ENCODE results near the gene GJA4. TPM values are rescaled to one million over a fixed set of nuclear protein-coding genes. Genes with fewer than 3 reads are reported as not detected.
A peak's percentile ranks its signal among the peaks of the same experiment; 100 is the strongest.

Gene GJA4
- polyA plus RNA-seq, 1 donor, result 15.0 TPM

GRCh38 chr1:34829250-34829649 is 36.5 kb downstream of the GJA4 start:
- 100% methylated on average over 1 of the region's 3 CpGs for WGBS (ENCODE audit: insufficient coverage, low lambda C conversion rate)

GRCh38 chr1:34831721-34832246 is 39.0 kb downstream of the GJA4 start:
- WGBS (ENCODE audit: insufficient coverage, low lambda C conversion rate), result 80% methylated on average over 1 of the region's 6 CpGs

More at GRCh38 chr1:34829250-34829649, 36.5 kb downstream of the GJA4 start:
- no peak overlapping the region for H3K27ac ChIP-seq (ENCODE audit: low read length)
- no peaks in the 10 kb centered on the region for H3K36me3 ChIP-seq (ENCODE audit: control insufficient read depth, insufficient read depth, low read length)
- no peak for DNase-seq
- no peaks in the 10 kb centered on the region for H3K27me3 ChIP-seq (ENCODE audit: control insufficient read depth, insufficient read depth, low read length)
- no peaks in the 10 kb centered on the region for H3K9me3 ChIP-seq (ENCODE audit: control insufficient read depth, low read depth, low read length)
- no peak overlapping the region for H3K4me3 ChIP-seq (ENCODE audit: low read length)
- peaks cover 11% of the 10 kb centered on the region for H3K4me1 ChIP-seq (ENCODE audit: control insufficient read depth, insufficient read depth, low read length)

DNA sequence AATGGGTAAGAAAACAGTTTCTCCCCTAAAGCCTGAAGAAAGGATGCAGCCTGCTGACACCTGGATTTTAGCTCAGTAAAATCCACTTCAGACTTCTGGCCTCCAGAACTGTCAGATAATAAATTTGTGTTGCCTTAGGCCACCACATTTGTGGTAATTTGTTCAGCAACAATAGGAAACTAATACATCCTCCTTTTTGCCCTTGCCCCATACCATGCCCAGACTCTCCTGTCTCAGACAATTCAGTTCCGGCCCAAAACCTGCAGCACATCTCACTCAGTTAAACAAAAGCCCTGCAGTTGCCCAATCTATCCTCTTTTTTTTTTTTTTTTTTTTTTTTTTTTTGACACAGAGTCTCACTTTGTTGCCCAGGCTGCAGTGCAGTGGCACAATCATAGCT is 40.9 kb downstream of the GJA4 start:
- Histone ChIP-seq H3K4me1 (ENCODE audit: control insufficient read depth, insufficient read depth, low read length) (peaks cover 2% of the 10 kb centered on the region), H3K4me3 (ENCODE audit: low read length) (no peak overlapping the region), H3K27me3 (ENCODE audit: control insufficient read depth, insufficient read depth, low read length) (no peaks in the 10 kb centered on the region), H3K27ac (ENCODE audit: low read length) (no peak overlapping the region), H3K36me3 (ENCODE audit: control insufficient read depth, insufficient read depth, low read length) (no peaks in the 10 kb centered on the region), H3K9me3 (ENCODE audit: control insufficient read depth, low read depth, low read length) (no peaks in the 10 kb centered on the region)
- DNase-seq, result no peak
- WGBS (ENCODE audit: insufficient coverage, low lambda C conversion rate), result no CpG with 5 or more reads among the region's 1 CpG

More at GRCh38 chr1:34831721-34832246, 39.0 kb downstream of the GJA4 start:
- no peaks in the 10 kb centered on the region for H3K9me3 ChIP-seq (ENCODE audit: control insufficient read depth, low read depth, low read length)
- H3K27me3 ChIP-seq (ENCODE audit: control insufficient read depth, insufficient read depth, low read length), result no peaks in the 10 kb centered on the region
- no peak overlapping the region for H3K27ac ChIP-seq (ENCODE audit: low read length)
- H3K36me3 ChIP-seq (ENCODE audit: control insufficient read depth, insufficient read depth, low read length), result no peaks in the 10 kb centered on the region
- H3K4me1 ChIP-seq (ENCODE audit: control insufficient read depth, insufficient read depth, low read length), result peaks cover 2% of the 10 kb centered on the region
- no peak for DNase-seq
- H3K4me3 ChIP-seq (ENCODE audit: low read length), result no peak overlapping the region

- H3K27me3 ChIP-seq (ENCODE audit: control insufficient read depth, insufficient read depth, low read length), result no peaks in the 10 kb centered on the region
- WGBS (ENCODE audit: insufficient coverage, low lambda C conversion rate), result no CpG with 5 or more reads among the region's 14 CpGs
- H3K4me1 ChIP-seq (ENCODE audit: control insufficient read depth, insufficient read depth, low read length), result peaks cover 9% of the 10 kb centered on the region
- no peak for DNase-seq
- H3K36me3 ChIP-seq (ENCODE audit: control insufficient read depth, insufficient read depth, low read length), result no peaks in the 10 kb centered on the region
- H3K9me3 ChIP-seq (ENCODE audit: control insufficient read depth, low read depth, low read length), result no peaks in the 10 kb centered on the region
- H3K27ac ChIP-seq (ENCODE audit: low read length), result no peak overlapping the region
- no peak overlapping the region for H3K4me3 ChIP-seq (ENCODE audit: low read length)
These were observed 46.9 kb downstream of the GJA4 start for GRCh38 chr1:34839526-34840305.

DNA sequence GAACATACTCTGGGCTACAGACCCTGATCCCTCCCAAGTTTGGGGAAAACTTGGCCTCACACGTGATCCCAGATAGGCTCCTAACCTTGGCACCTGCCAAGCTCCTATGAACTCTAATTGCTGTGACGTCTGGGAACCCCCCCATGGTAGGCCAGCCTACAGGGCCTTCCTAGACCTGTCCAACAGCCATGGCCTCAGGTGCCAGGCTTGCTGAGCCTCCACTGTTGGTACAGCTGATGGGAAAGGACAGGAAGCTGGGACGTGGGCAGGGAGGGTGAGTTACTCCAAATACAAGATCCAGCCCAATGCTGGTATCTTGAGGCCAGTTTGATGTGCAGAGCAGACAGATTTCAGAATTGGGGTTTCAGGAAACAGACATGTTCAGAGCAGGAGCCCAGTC is 47.6 kb downstream of the GJA4 start:
- Histone ChIP-seq H3K4me1 (ENCODE audit: control insufficient read depth, insufficient read depth, low read length) (peaks cover 12% of the 10 kb centered on the region), H3K4me3 (ENCODE audit: low read length) (no peak overlapping the region), H3K27me3 (ENCODE audit: control insufficient read depth, insufficient read depth, low read length) (no peaks in the 10 kb centered on the region), H3K36me3 (ENCODE audit: control insufficient read depth, insufficient read depth, low read length) (no peaks in the 10 kb centered on the region), H3K27ac (ENCODE audit: low read length) (no peak overlapping the region), H3K9me3 (ENCODE audit: control insufficient read depth, low read depth, low read length) (no peaks in the 10 kb centered on the region)
- no peak for DNase-seq
- WGBS (ENCODE audit: insufficient coverage, low lambda C conversion rate), result no CpG with 5 or more reads among the region's 3 CpGs

- H3K4me1 ChIP-seq (ENCODE audit: control insufficient read depth, insufficient read depth, low read length), result peaks cover 12% of the 10 kb centered on the region
- DNase-seq, result no peak
- 40% methylated on average over 2 of the region's 3 CpGs for WGBS (ENCODE audit: insufficient coverage, low lambda C conversion rate)
- no peak overlapping the region for H3K27ac ChIP-seq (ENCODE audit: low read length)
- no peaks in the 10 kb centered on the region for H3K9me3 ChIP-seq (ENCODE audit: control insufficient read depth, low read depth, low read length)
- no peaks in the 10 kb centered on the region for H3K36me3 ChIP-seq (ENCODE audit: control insufficient read depth, insufficient read depth, low read length)
- H3K27me3 ChIP-seq (ENCODE audit: control insufficient read depth, insufficient read depth, low read length), result no peaks in the 10 kb centered on the region
- no peak overlapping the region for H3K4me3 ChIP-seq (ENCODE audit: low read length)
These were observed 49.3 kb downstream of the GJA4 start for GRCh38 chr1:34842073-34842472.

GRCh38 chr1:34842952-34843371 is 50.2 kb downstream of the GJA4 start:
- H3K4me3 ChIP-seq (ENCODE audit: low read length), result no peak overlapping the region
- H3K9me3 ChIP-seq (ENCODE audit: control insufficient read depth, low read depth, low read length), result no peaks in the 10 kb centered on the region
- no peaks in the 10 kb centered on the region for H3K27me3 ChIP-seq (ENCODE audit: control insufficient read depth, insufficient read depth, low read length)
- no peak for DNase-seq
- H3K27ac ChIP-seq (ENCODE audit: low read length), result no peak overlapping the region
- peaks cover 2% of the 10 kb centered on the region for H3K36me3 ChIP-seq (ENCODE audit: control insufficient read depth, insufficient read depth, low read length)
- peaks cover 16% of the 10 kb centered on the region for H3K4me1 ChIP-seq (ENCODE audit: control insufficient read depth, insufficient read depth, low read length)
- WGBS (ENCODE audit: insufficient coverage, low lambda C conversion rate), result 80% methylated on average over 1 of the region's 4 CpGs

- WGBS (ENCODE audit: insufficient coverage, low lambda C conversion rate), result no CpG with 5 or more reads among the region's 14 CpGs
- peaks cover 16% of the 10 kb centered on the region for H3K4me1 ChIP-seq (ENCODE audit: control insufficient read depth, insufficient read depth, low read length)
- no peaks in the 10 kb centered on the region for H3K27me3 ChIP-seq (ENCODE audit: control insufficient read depth, insufficient read depth, low read length)
- H3K27ac ChIP-seq (ENCODE audit: low read length), result no peak overlapping the region
- DNase-seq, result peak in 1 of 2 donors; percentile 26
- H3K36me3 ChIP-seq (ENCODE audit: control insufficient read depth, insufficient read depth, low read length), result peaks cover 2% of the 10 kb centered on the region
- no peaks in the 10 kb centered on the region for H3K9me3 ChIP-seq (ENCODE audit: control insufficient read depth, low read depth, low read length)
- H3K4me3 ChIP-seq (ENCODE audit: low read length), result no peak overlapping the region
These were observed 50.8 kb downstream of the GJA4 start for GRCh38 chr1:34843392-34844251.

GRCh38 chr1:34844252-34844634 is 51.4 kb downstream of the GJA4 start:
- WGBS (ENCODE audit: insufficient coverage, low lambda C conversion rate), result no CpG with 5 or more reads among the region's 4 CpGs
- H3K27me3 ChIP-seq (ENCODE audit: control insufficient read depth, insufficient read depth, low read length), result no peaks in the 10 kb centered on the region
- H3K36me3 ChIP-seq (ENCODE audit: control insufficient read depth, insufficient read depth, low read length), result peaks cover 2% of the 10 kb centered on the region
- H3K27ac ChIP-seq (ENCODE audit: low read length), result no peak overlapping the region
- peaks cover 16% of the 10 kb centered on the region for H3K4me1 ChIP-seq (ENCODE audit: control insufficient read depth, insufficient read depth, low read length)
- no peak overlapping the region for H3K4me3 ChIP-seq (ENCODE audit: low read length)
- no peak for DNase-seq
- H3K9me3 ChIP-seq (ENCODE audit: control insufficient read depth, low read depth, low read length), result no peaks in the 10 kb centered on the region
